Mesothelial cell of epicardium (in vitro differentiated cells): Measurements from ENCODE around the gene SUN2. TPM values are rescaled to one million over a fixed set of nuclear protein-coding genes. Genes with fewer than 3 reads are reported as not detected.

ENCODE experiments used
- DNase-seq, 2 experiments: peaks; one replicate each; pipeline ENCODE4 v3.0.0; 2021; ENCODE audit warnings: low spot score in 2 of 2; ENCODE audit not compliant: unreplicated experiment in 2 of 2
- H3K27ac Mint-ChIP-seq: 2 replicates; pipeline ENCODE4 v1.8.0; 2021; ENCODE audit warnings: mixed read lengths
- H3K27me3 Mint-ChIP-seq: 2 replicates; pipeline ENCODE4 v1.8.0; 2021; ENCODE audit warnings: low read depth, mixed read lengths
- H3K36me3 Mint-ChIP-seq: 2 replicates; pipeline ENCODE4 v1.8.0; 2021; ENCODE audit warnings: mixed read lengths
- H3K4me1 Mint-ChIP-seq: 2 replicates; pipeline ENCODE4 v1.8.0; 2021; ENCODE audit warnings: mixed read lengths
- H3K4me3 Mint-ChIP-seq: 2 replicates; pipeline ENCODE4 v1.8.0; 2021; ENCODE audit warnings: mild to moderate bottlenecking, moderate library complexity, mixed read lengths
- H3K9me3 Mint-ChIP-seq: 2 replicates; pipeline ENCODE4 v1.8.0; 2021; ENCODE audit warnings: mixed read lengths
- total RNA-seq: library from RNA; stranded (reverse); gene quantifications from 3 replicates; pipeline ENCODE4 v1.2.1, GENCODE V29; 2021
- TF ChIP-seq, protein P1 (sequence below): fragments of 200-600 bp; sonication (generic); IDR thresholded peaks from one replicate; pipeline ENCODE4 v1.5.0; 2021; ENCODE audit warnings: antibody characterized with exemption; ENCODE audit not compliant: unreplicated experiment

The SUN2 gene
- total RNA-seq, 1 donor from 2014 or later: 61.2 TPM

DNA sequence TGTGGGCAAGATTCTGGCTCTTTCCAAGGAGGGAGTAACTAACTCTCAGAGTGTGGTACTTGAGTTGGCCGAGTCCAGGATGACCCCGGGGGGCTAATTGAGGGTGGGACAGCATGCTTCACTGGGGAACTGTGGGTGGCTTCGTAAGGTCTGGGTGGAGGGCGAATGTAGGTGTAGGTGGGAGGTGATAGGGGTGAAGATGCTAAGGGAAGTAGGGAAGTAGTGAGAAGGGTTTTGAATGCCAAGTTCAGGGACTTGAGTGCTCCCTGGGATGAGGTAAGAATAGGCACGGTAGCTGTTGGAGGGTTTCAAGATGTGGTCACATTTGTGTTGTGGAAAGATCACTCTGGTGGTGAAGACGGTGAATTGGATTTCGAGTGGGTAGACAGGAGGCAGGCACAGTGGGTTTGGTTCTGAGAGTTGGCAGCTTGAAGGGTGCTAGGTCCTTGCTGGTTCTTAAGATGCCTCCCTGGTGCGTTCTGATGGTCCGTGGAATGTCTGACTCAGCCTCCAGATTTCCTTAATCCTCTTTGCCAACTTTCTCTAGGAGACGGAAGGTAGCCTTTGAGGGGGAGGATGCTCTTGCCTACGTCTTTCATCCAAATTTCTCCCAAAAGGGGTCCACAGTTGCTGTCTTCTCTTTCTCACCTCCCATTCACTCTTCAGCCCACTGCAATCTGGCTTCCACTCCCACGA is 40.6 kb upstream of the SUN2 start:
- H3K9me3 Mint-ChIP-seq: no peaks in the 10 kb centered on the region
- DNase-seq: no peak
- TF ChIP-seq, protein P1, sequence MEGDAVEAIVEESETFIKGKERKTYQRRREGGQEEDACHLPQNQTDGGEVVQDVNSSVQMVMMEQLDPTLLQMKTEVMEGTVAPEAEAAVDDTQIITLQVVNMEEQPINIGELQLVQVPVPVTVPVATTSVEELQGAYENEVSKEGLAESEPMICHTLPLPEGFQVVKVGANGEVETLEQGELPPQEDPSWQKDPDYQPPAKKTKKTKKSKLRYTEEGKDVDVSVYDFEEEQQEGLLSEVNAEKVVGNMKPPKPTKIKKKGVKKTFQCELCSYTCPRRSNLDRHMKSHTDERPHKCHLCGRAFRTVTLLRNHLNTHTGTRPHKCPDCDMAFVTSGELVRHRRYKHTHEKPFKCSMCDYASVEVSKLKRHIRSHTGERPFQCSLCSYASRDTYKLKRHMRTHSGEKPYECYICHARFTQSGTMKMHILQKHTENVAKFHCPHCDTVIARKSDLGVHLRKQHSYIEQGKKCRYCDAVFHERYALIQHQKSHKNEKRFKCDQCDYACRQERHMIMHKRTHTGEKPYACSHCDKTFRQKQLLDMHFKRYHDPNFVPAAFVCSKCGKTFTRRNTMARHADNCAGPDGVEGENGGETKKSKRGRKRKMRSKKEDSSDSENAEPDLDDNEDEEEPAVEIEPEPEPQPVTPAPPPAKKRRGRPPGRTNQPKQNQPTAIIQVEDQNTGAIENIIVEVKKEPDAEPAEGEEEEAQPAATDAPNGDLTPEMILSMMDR: no peak
- H3K4me1 Mint-ChIP-seq: peaks cover 12% of the 10 kb centered on the region
- no peak overlapping the region for H3K27ac Mint-ChIP-seq
- H3K27me3 Mint-ChIP-seq: peaks cover 61% of the 10 kb centered on the region
- no peak overlapping the region for H3K4me3 Mint-ChIP-seq
- H3K36me3 Mint-ChIP-seq: no peaks in the 10 kb centered on the region

DNA sequence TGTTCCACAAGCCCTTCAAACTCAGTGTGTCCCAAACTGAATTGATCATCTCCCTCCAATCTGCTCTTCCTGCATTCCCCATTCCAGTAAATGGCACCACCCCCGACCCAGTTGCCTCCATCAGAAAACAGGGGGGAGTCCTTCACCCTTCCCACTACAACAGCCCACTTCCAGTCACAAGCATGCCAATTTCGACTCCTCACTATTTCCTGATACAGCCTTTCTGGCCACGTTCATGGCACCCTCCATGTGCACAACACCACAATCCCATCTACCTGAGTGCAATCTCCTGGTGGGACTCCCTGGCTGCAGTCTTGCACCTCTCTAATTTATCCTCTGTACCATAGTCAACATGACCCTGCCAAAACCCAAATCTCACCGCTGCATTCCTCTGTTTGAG is 39.8 kb upstream of the SUN2 start:
- TF ChIP-seq, protein P1: no peak
- Mint-ChIP-seq H3K36me3 (no peaks in the 10 kb centered on the region), H3K4me1 (peaks cover 12% of the 10 kb centered on the region), H3K27ac (no peak overlapping the region), H3K4me3 (no peak overlapping the region), H3K27me3 (peaks cover 53% of the 10 kb centered on the region), H3K9me3 (no peaks in the 10 kb centered on the region)
- DNase-seq: no peak

DNA sequence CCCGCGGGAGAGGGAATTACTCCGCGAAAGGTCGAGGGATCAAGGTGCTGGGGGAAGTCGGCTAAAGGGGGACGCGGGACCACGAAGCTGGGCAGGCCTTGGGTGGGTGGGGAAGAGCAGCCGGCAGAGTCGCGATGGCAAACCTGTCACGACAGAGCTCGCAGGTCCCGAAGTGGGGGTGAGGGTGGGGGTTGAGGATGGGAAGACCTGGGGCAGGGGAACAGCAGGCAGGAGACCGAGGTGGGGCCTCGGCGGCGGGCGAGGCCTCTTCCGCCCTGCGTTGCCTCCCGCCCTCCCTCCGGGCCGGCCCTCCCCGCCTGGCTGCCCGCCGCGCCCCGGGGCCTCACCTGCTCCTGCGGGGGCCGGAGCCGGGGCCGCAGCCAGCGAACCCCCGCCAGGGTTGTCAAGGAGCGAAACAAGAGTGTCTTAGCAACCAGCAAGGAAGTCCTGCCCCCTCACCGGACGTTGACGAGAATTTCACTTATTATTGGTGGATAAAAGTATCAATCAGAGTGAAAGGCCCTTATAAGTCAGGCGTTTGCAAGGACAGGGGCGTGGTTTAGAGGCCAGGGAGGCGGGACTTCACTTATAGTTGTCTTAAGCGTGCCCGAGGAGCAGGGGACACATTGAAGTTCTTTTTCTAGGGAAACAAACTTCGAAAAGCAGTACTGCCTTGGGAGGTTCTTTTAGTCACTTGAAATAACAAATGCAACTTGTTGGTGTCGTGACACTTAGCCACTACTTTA is 38.1 kb upstream of the SUN2 start, which contains the start of gene DNAL4:
Gene DNAL4, minus strand, starts transcription at position 423 of the 746 bp plus-strand sequence. CDS start 11,412 bp downstream, outside the sequence.
- Mint-ChIP-seq H3K27ac (peak within 1 kb of the TSS; percentile 87), H3K27me3 (peaks cover 37% of the 10 kb centered on the region), H3K36me3 (no peaks in the 10 kb centered on the region), H3K4me1 (peaks cover 13% of the 10 kb centered on the region), H3K4me3 (peak within 1 kb of the TSS; percentile 89), H3K9me3 (no peaks in the 10 kb centered on the region)
- peak; percentile 71 to 84 for DNase-seq
- TF ChIP-seq, protein P1: no peak

DNA sequence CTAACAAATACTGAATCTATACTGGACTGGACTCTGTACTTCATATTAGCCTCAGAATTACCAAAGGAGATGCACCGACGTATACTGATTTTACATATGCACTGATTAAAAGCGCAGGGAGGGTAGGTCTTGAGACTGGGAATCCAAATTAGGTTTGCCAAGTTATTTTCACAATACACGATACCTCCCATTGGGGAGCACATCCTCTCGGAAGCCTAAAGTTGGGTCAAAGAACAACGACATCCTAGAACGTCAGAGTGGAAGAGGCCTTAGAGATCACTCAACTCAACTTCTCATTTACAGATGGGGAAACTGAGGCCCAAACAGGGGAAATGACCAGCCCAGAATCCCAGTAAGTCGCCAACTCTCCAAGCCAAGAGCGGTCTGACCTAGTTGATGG is 37.5 kb upstream of the SUN2 start:
- TF ChIP-seq, protein P1: no peak
- no peaks in the 10 kb centered on the region for H3K36me3 Mint-ChIP-seq

DNA sequence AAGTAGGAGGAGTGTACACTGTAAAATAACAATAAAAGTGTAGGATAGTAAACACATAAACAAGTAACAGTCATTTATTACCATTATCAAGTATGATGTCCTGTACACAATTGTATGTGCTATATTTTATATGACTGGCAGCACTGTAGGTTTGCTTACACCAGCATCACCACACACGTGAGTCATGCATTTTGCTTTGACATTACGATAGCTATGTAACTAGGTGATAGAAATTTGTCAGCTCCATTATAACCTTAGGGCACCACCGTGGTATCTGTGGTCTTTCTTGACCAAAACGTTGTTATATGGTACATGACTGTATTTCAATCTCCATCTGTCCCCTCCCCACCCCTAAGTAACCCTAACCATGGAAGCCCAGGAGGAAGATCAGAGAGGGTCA is 37.0 kb upstream of the SUN2 start:
- no peak for DNase-seq
- H3K27ac Mint-ChIP-seq: peak overlapping the region; percentile 87
- TF ChIP-seq, protein P1: no peak
- H3K36me3 Mint-ChIP-seq: no peaks in the 10 kb centered on the region
- peak overlapping the region; percentile 89 for H3K4me3 Mint-ChIP-seq
- peaks cover 26% of the 10 kb centered on the region for H3K27me3 Mint-ChIP-seq
- H3K4me1 Mint-ChIP-seq: peaks cover 24% of the 10 kb centered on the region
- no peaks in the 10 kb centered on the region for H3K9me3 Mint-ChIP-seq

More for the DNA sequence above, 37.5 kb upstream of the SUN2 start:
- peaks cover 19% of the 10 kb centered on the region for H3K4me1 Mint-ChIP-seq
- H3K27ac Mint-ChIP-seq: peak overlapping the region; percentile 87
- H3K9me3 Mint-ChIP-seq: no peaks in the 10 kb centered on the region
- DNase-seq: no peak
- peak overlapping the region; percentile 89 for H3K4me3 Mint-ChIP-seq
- H3K27me3 Mint-ChIP-seq: peaks cover 31% of the 10 kb centered on the region
